ENCODE measurements around the gene PXDN.

DNA sequence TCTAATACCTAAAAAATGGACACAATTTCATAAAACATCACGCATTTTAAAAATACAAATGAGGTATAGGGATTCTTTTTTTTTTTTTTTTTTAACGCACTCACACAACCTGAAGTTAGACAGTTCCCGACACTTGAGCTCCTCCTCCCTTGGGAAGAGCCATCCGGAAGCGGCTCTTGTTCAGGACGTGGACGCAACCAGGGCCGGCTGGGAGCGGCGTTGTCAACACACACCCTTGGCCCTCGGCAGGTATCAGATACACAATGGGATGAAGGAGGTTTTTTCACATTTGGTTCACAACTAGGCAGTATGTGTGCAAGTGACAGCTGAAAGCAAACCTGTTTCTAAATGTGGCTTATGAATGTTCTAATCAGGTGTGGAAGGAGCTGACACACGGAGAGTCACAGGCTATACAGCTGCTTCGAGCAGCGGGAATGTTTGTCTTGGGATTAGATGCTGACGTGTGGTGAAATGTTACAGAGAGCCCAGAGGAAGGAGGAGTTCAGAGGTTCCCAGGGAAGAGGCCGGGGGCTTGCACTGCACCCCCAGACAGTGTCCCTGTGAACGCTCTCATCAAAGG lies 111.1 kb downstream of the PXDN start:
- TF ChIP-seq, protein P1, sequence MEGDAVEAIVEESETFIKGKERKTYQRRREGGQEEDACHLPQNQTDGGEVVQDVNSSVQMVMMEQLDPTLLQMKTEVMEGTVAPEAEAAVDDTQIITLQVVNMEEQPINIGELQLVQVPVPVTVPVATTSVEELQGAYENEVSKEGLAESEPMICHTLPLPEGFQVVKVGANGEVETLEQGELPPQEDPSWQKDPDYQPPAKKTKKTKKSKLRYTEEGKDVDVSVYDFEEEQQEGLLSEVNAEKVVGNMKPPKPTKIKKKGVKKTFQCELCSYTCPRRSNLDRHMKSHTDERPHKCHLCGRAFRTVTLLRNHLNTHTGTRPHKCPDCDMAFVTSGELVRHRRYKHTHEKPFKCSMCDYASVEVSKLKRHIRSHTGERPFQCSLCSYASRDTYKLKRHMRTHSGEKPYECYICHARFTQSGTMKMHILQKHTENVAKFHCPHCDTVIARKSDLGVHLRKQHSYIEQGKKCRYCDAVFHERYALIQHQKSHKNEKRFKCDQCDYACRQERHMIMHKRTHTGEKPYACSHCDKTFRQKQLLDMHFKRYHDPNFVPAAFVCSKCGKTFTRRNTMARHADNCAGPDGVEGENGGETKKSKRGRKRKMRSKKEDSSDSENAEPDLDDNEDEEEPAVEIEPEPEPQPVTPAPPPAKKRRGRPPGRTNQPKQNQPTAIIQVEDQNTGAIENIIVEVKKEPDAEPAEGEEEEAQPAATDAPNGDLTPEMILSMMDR (IDR thresholded peaks at IDR 0.05) = no peak
- TF ChIP-seq POLR2A (IDR thresholded peaks at IDR 0.05) (no peak), EP300 (IDR thresholded peaks at IDR 0.05) (no peak), POLR2AphosphoS5 (IDR thresholded peaks at IDR 0.05) (no peak)

Measured in suprapubic skin (tissue), 4 donors.